OCI-LY7 (cell line): ENCODE data around the gene EXO1. TPM values are rescaled to one million over a fixed set of nuclear protein-coding genes. Genes with fewer than 3 reads are reported as not detected.

ENCODE experiments used
- BruUV-seq: library from RNA; stranded (reverse); fragments of 400-500 nt; replicated peaks from 2 replicates; lab custom pipeline; 2021; lab: Mats Ljungman, UMichigan
- CTCF ChIA-PET: fragments of 300-600 bp; sonication (Branson Sonifier 250); formaldehyde crosslinking; loops from one replicate; lab custom pipeline; 2022; ENCODE audit warnings: antibody characterized with exemption; ENCODE audit not compliant: unreplicated experiment; lab: Charles Lee
- POLR2A ChIA-PET: fragments of 300-600 bp; sonication (Branson Sonifier 250); formaldehyde crosslinking; loops from one replicate; lab custom pipeline; 2022; ENCODE audit warnings: antibody characterized with exemption; lab: Charles Lee
- DNase-seq: peaks from one replicate; pipeline ENCODE4 v3.0.0-alpha.2; 2015; ENCODE audit warnings: low spot score
- H2AFZ ChIP-seq: fragments of 200-600 bp; sonication (generic), shearing (Covaris generic); 2 replicates; pipeline ENCODE4 v1.6.1; 2014; ENCODE audit warnings: mild to moderate bottlenecking, antibody characterized with exemption, low read length, moderate library complexity
- H3K27ac ChIP-seq: fragments of 200-600 bp; sonication (generic); 2 replicates; pipeline ENCODE4 v1.5.1; 2014; ENCODE audit warnings: mixed run types, low read depth, mild to moderate bottlenecking, moderate library complexity, low read length, inconsistent platforms; ENCODE audit not compliant: poor library complexity, severe bottlenecking
- H3K36me3 ChIP-seq: fragments of 200-600 bp; sonication (generic); 2 replicates; pipeline ENCODE4 v1.6.1; 2014; ENCODE audit warnings: mild to moderate bottlenecking, antibody characterized with exemption, low read length, moderate library complexity, mixed read lengths; ENCODE audit not compliant: insufficient read depth
- H3K4me1 ChIP-seq: fragments of 200-600 bp; sonication (generic); 2 replicates; pipeline ENCODE4 v1.5.1; 2014; ENCODE audit warnings: mild to moderate bottlenecking, low read length; ENCODE audit not compliant: insufficient read depth, poor library complexity, severe bottlenecking
- H3K4me2 ChIP-seq: fragments of 200-600 bp; sonication (generic); 2 replicates; pipeline ENCODE4 v1.6.1; 2014; ENCODE audit warnings: mild to moderate bottlenecking, low read length
- H3K4me3 ChIP-seq: fragments of 200-600 bp; sonication (generic); 2 replicates; pipeline ENCODE4 v1.5.1; 2014; ENCODE audit warnings: mild to moderate bottlenecking, low read depth, low read length; ENCODE audit not compliant: poor library complexity, severe bottlenecking
- H3K79me2 ChIP-seq: fragments of 200-600 bp; sonication (generic); 2 replicates; pipeline ENCODE4 v1.6.1; 2016; ENCODE audit warnings: low read depth, mild to moderate bottlenecking, low read length, moderate library complexity, mixed read lengths; ENCODE audit not compliant: insufficient read depth
- H3K9me2 ChIP-seq: fragments of 200-600 bp; sonication (generic); 2 replicates; pipeline ENCODE4 v1.6.1; 2016; ENCODE audit warnings: mild to moderate bottlenecking, low read length, mixed read lengths; ENCODE audit not compliant: insufficient read depth
- H3K9me3 ChIP-seq: fragments of 200-600 bp; sonication (generic); 2 replicates; pipeline ENCODE4 v1.6.1; 2014; ENCODE audit warnings: mild to moderate bottlenecking, mixed run types, low read length, mixed read lengths
- H4K20me1 ChIP-seq: fragments of 200-600 bp; sonication (generic); 2 replicates; pipeline ENCODE4 v1.6.1; 2014; ENCODE audit warnings: mild to moderate bottlenecking, antibody characterized with exemption, low read length, moderate library complexity, mixed read lengths; ENCODE audit not compliant: insufficient read depth
- CTCF ChIP-seq: fragments of 200-600 bp; sonication (generic); conservative IDR thresholded peaks from 2 replicates; pipeline ENCODE4 v1.5.1; 2014; ENCODE audit warnings: mild to moderate bottlenecking, antibody characterized with exemption, low read length, moderate library complexity, mixed read lengths
- EZH2phosphoT487 ChIP-seq: fragments of 200-600 bp; sonication (generic); IDR thresholded peaks from 2 replicates; pipeline ENCODE4 v1.6.1; 2018; ENCODE audit warnings: low read depth, borderline replicate concordance, mild to moderate bottlenecking, mixed run types, antibody characterized with exemption, low read length, moderate library complexity, mixed read lengths
- intact Hi-C: fragments of 100-400 bp; cut with micrococcal nuclease; formaldehyde crosslinking; loops from one replicate; pipeline ENCODE4 v1.10.0; 2022; ENCODE audit not compliant: unreplicated experiment
- total RNA-seq, 2 experiments: library from RNA; depleted of rRNA in 1 of 2; stranded (reverse); fragments of >200 nt in 1 of 2; shearing (Covaris generic) in 1 of 2; gene quantifications; 2 replicates each; pipeline ENCODE4 v1.2.3, GENCODE V29; 2014 to 2022

The EXO1 gene
- total RNA-seq, 2 experiments from 2014 or later = 60.3 to 66.3 TPM

DNA sequence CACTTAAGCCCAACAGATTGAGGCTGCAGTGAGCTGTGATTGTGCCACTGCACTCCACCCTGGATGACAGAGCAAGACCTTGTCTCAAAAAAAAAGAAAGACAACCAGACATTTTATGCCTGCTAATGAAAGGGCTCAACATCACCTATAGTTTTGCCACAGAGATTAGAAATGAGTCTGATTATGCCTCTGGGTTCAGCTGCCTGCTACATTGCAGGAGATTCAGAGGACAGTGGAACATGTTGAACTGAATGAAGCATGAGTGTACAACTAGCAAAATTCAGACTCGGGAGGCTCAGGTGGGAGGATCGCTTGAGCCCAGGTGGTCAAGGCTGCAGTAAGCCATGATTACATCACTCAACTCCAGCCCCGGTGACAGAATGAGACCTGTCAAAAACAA, 46.0 kb downstream of the EXO1 start:
- no peak for DNase-seq
- H2AFZ ChIP-seq = no peak overlapping the region
- H3K4me2 ChIP-seq = no peak overlapping the region
- H3K9me2 ChIP-seq = no peaks in the 10 kb centered on the region
- H3K4me1 ChIP-seq = peaks cover 10% of the 10 kb centered on the region
- H3K27ac ChIP-seq = no peak overlapping the region
- H3K36me3 ChIP-seq = peaks cover 69% of the 10 kb centered on the region
- no peaks in the 10 kb centered on the region for H4K20me1 ChIP-seq
- H3K4me3 ChIP-seq = no peak overlapping the region
- BruUV-seq = no TSS peak
- intact Hi-C loops = no loop called here
- TF ChIP-seq EZH2phosphoT487 = no peak
- TF ChIP-seq CTCF = no peak
- ChIA-PET CTCF (no interaction called here), POLR2A (interaction anchor here (1.2 kb wide), 1 partner anchor 14 kb away, joined by 3 read pairs; no protein-coding TSS in a partner anchor)
- H3K9me3 ChIP-seq = no peaks in the 10 kb centered on the region
- no peaks in the 10 kb centered on the region for H3K79me2 ChIP-seq

GRCh38 chr1:241895013-241895412, 47.0 kb downstream of the EXO1 start:
- no peak overlapping the region for H3K4me2 ChIP-seq
- no peaks in the 10 kb centered on the region for H3K9me2 ChIP-seq
- no peaks in the 10 kb centered on the region for H3K9me3 ChIP-seq
- no peak overlapping the region for H3K27ac ChIP-seq
- peaks cover 17% of the 10 kb centered on the region for H3K4me1 ChIP-seq
- H3K79me2 ChIP-seq = no peaks in the 10 kb centered on the region
- ChIA-PET POLR2A (interaction anchor here (0.6 to 1.1 kb wide), 2 partner anchors 16 to 27 kb away, joined by 4 to 8 read pairs; no protein-coding TSS in a partner anchor), CTCF (no interaction called here)
- H4K20me1 ChIP-seq = no peaks in the 10 kb centered on the region
- no peak for DNase-seq
- TF ChIP-seq CTCF = no peak
- TF ChIP-seq EZH2phosphoT487 = no peak
- H3K4me3 ChIP-seq = no peak overlapping the region
- no TSS peak for BruUV-seq
- peaks cover 68% of the 10 kb centered on the region for H3K36me3 ChIP-seq
- intact Hi-C loops = loop anchor here (5.0 kb wide), 1 partner anchor 92 kb away; no protein-coding TSS in a partner anchor
- no peak overlapping the region for H2AFZ ChIP-seq

GRCh38 chr1:241896670-241896962, 48.6 kb downstream of the EXO1 start:
- DNase-seq = no peak
- CTCF ChIA-PET = no interaction called here
- H3K4me2 ChIP-seq = no peak overlapping the region
- H3K79me2 ChIP-seq = no peaks in the 10 kb centered on the region
- H3K4me3 ChIP-seq = no peak overlapping the region
- H2AFZ ChIP-seq = no peak overlapping the region
- no TSS peak for BruUV-seq
- no peaks in the 10 kb centered on the region for H4K20me1 ChIP-seq
- H3K9me2 ChIP-seq = no peaks in the 10 kb centered on the region
- peaks cover 67% of the 10 kb centered on the region for H3K36me3 ChIP-seq
- POLR2A ChIA-PET = interaction anchor here (0.8 kb wide), 1 partner anchor 10 kb away, joined by 3 read pairs; no protein-coding TSS in a partner anchor
- no peak overlapping the region for H3K27ac ChIP-seq
- H3K9me3 ChIP-seq = no peaks in the 10 kb centered on the region
- peaks cover 17% of the 10 kb centered on the region for H3K4me1 ChIP-seq
- intact Hi-C loops = loop anchor here (2.0 to 5.0 kb wide), 2 partner anchors 91 to 120 kb away; no protein-coding TSS in a partner anchor
- TF ChIP-seq EZH2phosphoT487 = no peak
- TF ChIP-seq CTCF = peak; percentile 22; the same call in 1 of the 2 replicates
